Measurements from ENCODE around the gene TRIM17. TPM values are rescaled to one million over a fixed set of nuclear protein-coding genes. Genes with fewer than 3 reads are reported as not detected.

TRIM17 gene
- total RNA-seq, 4 donors from 2014 or later, result not detected

GRCh38 chr1:228370439-228370940, 46.2 kb downstream of the TRIM17 start:
- TF ChIP-seq CTCF (IDR thresholded peaks at IDR 0.05) (no peak), POLR2A (IDR thresholded peaks at IDR 0.05; ENCODE audit: low read depth) (no peak), EP300 (IDR thresholded peaks at IDR 0.05) (no peak), POLR2AphosphoS5 (IDR thresholded peaks at IDR 0.05) (no peak)
- peaks cover 0 to 34% (median 0%) of the 10 kb centered on the region in 4 donors for H3K27me3 ChIP-seq
- intact Hi-C loops (cut with DNase I), result no loop called here

GRCh38 chr1:228369608-228370438, 46.8 kb downstream of the TRIM17 start:
- WGBS, result 83% methylated on average over 1 of the region's 18 CpGs
- Histone ChIP-seq H3K36me3 (no peaks in the 10 kb centered on the region), H3K4me3 (no peak overlapping the region), H3K9me3 (no peaks in the 10 kb centered on the region), H3K27me3 (peaks cover 0 to 41% (median 0%) of the 10 kb centered on the region in 4 donors), H3K27ac (replicated peaks in 1 of 4) (no peak overlapping the region), H3K4me1 (peaks cover 7 to 43% (median 16%) of the 10 kb centered on the region in 4 donors)
- intact Hi-C loops (cut with DNase I), result no loop called here
- TF ChIP-seq CTCF (IDR thresholded peaks at IDR 0.05), result no peak
- no peak for TF ChIP-seq POLR2A (IDR thresholded peaks at IDR 0.05; ENCODE audit: low read depth)
- TF ChIP-seq EP300 (IDR thresholded peaks at IDR 0.05), result no peak
- TF ChIP-seq POLR2AphosphoS5 (IDR thresholded peaks at IDR 0.05), result no peak
- no peak for DNase-seq (ENCODE audit: extremely low spot score)

More at GRCh38 chr1:228370439-228370940, 46.2 kb downstream of the TRIM17 start:
- Histone ChIP-seq H3K27ac (replicated peaks in 1 of 4) (no peak overlapping the region), H3K36me3 (no peaks in the 10 kb centered on the region), H3K9me3 (no peaks in the 10 kb centered on the region), H3K4me3 (no peak overlapping the region), H3K4me1 (peaks cover 14 to 48% (median 22%) of the 10 kb centered on the region in 4 donors)
- no peak for DNase-seq (ENCODE audit: extremely low spot score)
- WGBS, result 92% methylated on average over 8 of the region's 10 CpGs

GRCh38 chr1:228368801-228369607, 47.7 kb downstream of the TRIM17 start:
- no peak overlapping the region for H3K27ac ChIP-seq (replicated peaks in 1 of 4)
- peaks cover 0 to 36% (median 7%) of the 10 kb centered on the region in 4 donors for H3K4me1 ChIP-seq
- H3K4me3 ChIP-seq, result no peak overlapping the region
- WGBS, result 83% methylated on average over 7 of the region's 15 CpGs
- H3K27me3 ChIP-seq, result peaks cover 0 to 49% (median 0%) of the 10 kb centered on the region in 4 donors
- TF ChIP-seq POLR2A (IDR thresholded peaks at IDR 0.05; ENCODE audit: low read depth), result no peak
- no peak for TF ChIP-seq POLR2AphosphoS5 (IDR thresholded peaks at IDR 0.05)
- TF ChIP-seq CTCF (IDR thresholded peaks at IDR 0.05), result no peak
- TF ChIP-seq EP300 (IDR thresholded peaks at IDR 0.05), result no peak
- no peaks in the 10 kb centered on the region for H3K36me3 ChIP-seq
- no peak for DNase-seq (ENCODE audit: extremely low spot score)
- H3K9me3 ChIP-seq, result no peaks in the 10 kb centered on the region
- intact Hi-C loops (cut with DNase I), result no loop called here

GRCh38 chr1:228367798-228368791, 48.6 kb downstream of the TRIM17 start:
- WGBS, result 39% methylated on average over 13 of the region's 25 CpGs
- intact Hi-C loops (cut with DNase I), result no loop called here
- peaks cover 0 to 57% (median 0%) of the 10 kb centered on the region in 4 donors for H3K27me3 ChIP-seq
- H3K27ac ChIP-seq (replicated peaks in 1 of 4), result no peak overlapping the region
- TF ChIP-seq POLR2A (IDR thresholded peaks at IDR 0.05; ENCODE audit: low read depth), result no peak
- no peak for TF ChIP-seq EP300 (IDR thresholded peaks at IDR 0.05)
- TF ChIP-seq POLR2AphosphoS5 (IDR thresholded peaks at IDR 0.05), result no peak
- no peak for TF ChIP-seq CTCF (IDR thresholded peaks at IDR 0.05)
- H3K9me3 ChIP-seq, result no peaks in the 10 kb centered on the region
- H3K36me3 ChIP-seq, result no peaks in the 10 kb centered on the region
- H3K4me1 ChIP-seq, result peaks cover 0 to 29% (median 5%) of the 10 kb centered on the region in 4 donors
- DNase-seq (ENCODE audit: extremely low spot score), result no peak
- H3K4me3 ChIP-seq, result no peak overlapping the region
